ENCODE measurements around the gene EIF3CL. TPM values are rescaled to one million over a fixed set of nuclear protein-coding genes. Genes with fewer than 3 reads are reported as not detected.
"Not testable (repeated sequence)": the region's sequence is repeated elsewhere in the genome, so short reads cannot be mapped to it uniquely, and the experiment has no call there.

The EIF3CL gene, protein sequence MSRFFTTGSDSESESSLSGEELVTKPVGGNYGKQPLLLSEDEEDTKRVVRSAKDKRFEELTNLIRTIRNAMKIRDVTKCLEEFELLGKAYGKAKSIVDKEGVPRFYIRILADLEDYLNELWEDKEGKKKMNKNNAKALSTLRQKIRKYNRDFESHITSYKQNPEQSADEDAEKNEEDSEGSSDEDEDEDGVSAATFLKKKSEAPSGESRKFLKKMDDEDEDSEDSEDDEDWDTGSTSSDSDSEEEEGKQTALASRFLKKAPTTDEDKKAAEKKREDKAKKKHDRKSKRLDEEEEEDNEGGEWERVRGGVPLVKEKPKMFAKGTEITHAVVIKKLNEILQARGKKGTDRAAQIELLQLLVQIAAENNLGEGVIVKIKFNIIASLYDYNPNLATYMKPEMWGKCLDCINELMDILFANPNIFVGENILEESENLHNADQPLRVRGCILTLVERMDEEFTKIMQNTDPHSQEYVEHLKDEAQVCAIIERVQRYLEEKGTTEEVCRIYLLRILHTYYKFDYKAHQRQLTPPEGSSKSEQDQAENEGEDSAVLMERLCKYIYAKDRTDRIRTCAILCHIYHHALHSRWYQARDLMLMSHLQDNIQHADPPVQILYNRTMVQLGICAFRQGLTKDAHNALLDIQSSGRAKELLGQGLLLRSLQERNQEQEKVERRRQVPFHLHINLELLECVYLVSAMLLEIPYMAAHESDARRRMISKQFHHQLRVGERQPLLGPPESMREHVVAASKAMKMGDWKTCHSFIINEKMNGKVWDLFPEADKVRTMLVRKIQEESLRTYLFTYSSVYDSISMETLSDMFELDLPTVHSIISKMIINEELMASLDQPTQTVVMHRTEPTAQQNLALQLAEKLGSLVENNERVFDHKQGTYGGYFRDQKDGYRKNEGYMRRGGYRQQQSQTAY
- total RNA-seq (10 to 100 TPM in 4 of 5 donors, 1 to 10 TPM in 1; 9.2 to 63.5 (median 42.2) TPM), total RNA-seq (0.20 to 2.3 (median 0.51) reads per million in 29 experiments)
- 78.7 TPM for total RNA-seq (2013)

DNA sequence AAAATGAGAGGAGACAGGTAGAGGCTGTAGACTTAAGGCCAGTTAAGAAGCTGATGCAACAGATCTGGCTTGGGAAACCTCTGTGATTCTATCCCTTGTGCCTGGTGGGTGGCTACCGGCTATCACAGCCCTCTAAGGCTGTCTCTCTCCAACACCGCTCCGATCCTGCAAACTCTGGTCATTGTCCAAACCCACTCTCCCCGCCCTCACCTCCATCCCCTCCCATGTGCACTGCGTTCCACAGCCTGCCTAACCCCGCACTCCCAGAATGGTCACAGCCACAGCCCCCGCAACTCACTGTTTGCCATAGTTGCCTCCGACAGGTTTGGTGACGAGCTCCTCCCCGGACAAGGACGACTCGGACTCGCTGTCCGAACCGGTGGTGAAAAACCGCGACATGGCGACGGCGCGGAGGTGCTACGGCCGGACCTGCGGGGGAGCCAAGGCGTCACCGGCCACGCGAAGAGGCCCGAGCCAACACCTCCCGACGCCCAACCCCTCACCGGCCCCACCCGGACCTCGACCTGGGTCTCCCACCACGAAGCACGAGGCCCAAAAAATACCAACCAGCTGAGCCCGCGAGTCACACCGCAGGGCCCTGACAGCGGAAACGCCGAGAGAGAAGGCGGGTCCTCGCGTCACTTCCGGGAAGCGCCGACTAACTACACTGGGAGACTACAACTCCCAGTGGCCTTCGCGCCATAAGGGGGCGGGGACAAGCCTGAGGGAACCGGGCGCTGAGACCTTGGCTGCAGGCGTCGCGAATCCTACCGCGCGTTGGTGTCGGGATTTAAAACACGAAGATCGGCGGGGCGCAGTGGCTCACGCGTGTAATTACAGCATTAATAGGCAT is at the start of gene EIF3CL:
EIF3CL (minus strand) TSS at position 622 of the 853 bp plus-strand sequence; CDS start at position 399, 223 bp downstream.
- H3K36me3 Mint-ChIP-seq; H3K9me3 Mint-ChIP-seq; H3K36me3 ChIP-seq (ENCODE audit: control insufficient read depth in 2 of 2, extremely low read depth in 1 of 2, insufficient read depth in 1 of 2, low read length in 1 of 2); H3K9me3 ChIP-seq; H3K27me3 ChIP-seq (replicated peaks in 1 of 2; ENCODE audit: control insufficient read depth in 2 of 2, extremely low read depth in 1 of 2, insufficient read depth in 2 of 2, low read length in 1 of 2); DNase-seq; H3K27ac Mint-ChIP-seq; H3K27ac ChIP-seq (ENCODE audit: low read length); H3K4me1 Mint-ChIP-seq; H3K4me1 ChIP-seq (ENCODE audit: control insufficient read depth in 1 of 2, extremely low read depth in 1 of 2, insufficient read depth in 2 of 2, low read length in 2 of 2); CTCF ChIA-PET; H3K27me3 Mint-ChIP-seq; POLR2A ChIA-PET: not testable (repeated sequence)
- peak within 1 kb of the TSS in 2 of 3 donors; percentile 57 to 70 for H3K4me3 Mint-ChIP-seq
- H3K4me3 ChIP-seq (ENCODE audit: control insufficient read depth in 1 of 2, extremely low read depth in 1 of 2, low read length in 1 of 2), result peak within 1 kb of the TSS in 1 of 2 donors; percentile 15
- ATAC-seq (replicated peaks in 1 of 4), result peak; percentile 100
- WGBS (ENCODE audit: insufficient coverage), result no CpG with 5 or more reads among the region's 66 CpGs

GRCh38 chr16:28447081-28447480 is 43.4 kb upstream of the EIF3CL start:
- H3K4me1 ChIP-seq (ENCODE audit: control insufficient read depth in 1 of 2, extremely low read depth in 1 of 2, insufficient read depth in 2 of 2, low read length in 2 of 2); CTCF ChIA-PET; H3K4me3 ChIP-seq (ENCODE audit: control insufficient read depth in 1 of 2, extremely low read depth in 1 of 2, low read length in 1 of 2); H3K36me3 Mint-ChIP-seq; H3K9me3 Mint-ChIP-seq; H3K36me3 ChIP-seq (ENCODE audit: control insufficient read depth in 2 of 2, extremely low read depth in 1 of 2, insufficient read depth in 1 of 2, low read length in 1 of 2); H3K4me1 Mint-ChIP-seq; ATAC-seq (replicated peaks in 1 of 4); H3K27me3 Mint-ChIP-seq; H3K27me3 ChIP-seq (replicated peaks in 1 of 2; ENCODE audit: control insufficient read depth in 2 of 2, extremely low read depth in 1 of 2, insufficient read depth in 2 of 2, low read length in 1 of 2); DNase-seq; H3K27ac ChIP-seq (ENCODE audit: low read length); H3K27ac Mint-ChIP-seq; H3K9me3 ChIP-seq; POLR2A ChIA-PET; H3K4me3 Mint-ChIP-seq: not testable (repeated sequence)
- WGBS (ENCODE audit: insufficient coverage), result no CpG with 5 or more reads among the region's 6 CpGs

DNA sequence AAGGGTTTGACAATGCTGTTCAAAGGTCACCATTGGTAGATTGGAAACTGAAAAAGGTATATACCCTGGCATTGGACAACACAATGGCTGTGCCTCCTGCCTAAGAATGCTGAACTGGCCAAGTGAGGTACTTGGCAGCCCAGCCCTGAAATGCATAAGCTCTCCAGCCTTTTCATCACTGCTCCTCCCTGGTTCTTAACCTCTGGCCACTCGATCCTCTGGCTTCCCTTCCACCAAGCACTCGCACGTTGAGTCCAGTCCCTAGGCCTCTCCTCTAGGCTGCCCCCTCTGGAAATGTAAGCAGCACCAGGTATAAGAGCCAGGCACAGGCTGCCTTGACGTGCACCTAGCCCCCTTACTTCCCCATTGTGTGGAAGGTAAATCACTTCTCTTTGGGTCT is 42.7 kb upstream of the EIF3CL start:
- H3K36me3 ChIP-seq (ENCODE audit: control insufficient read depth in 2 of 2, extremely low read depth in 1 of 2, insufficient read depth in 1 of 2, low read length in 1 of 2); H3K4me1 Mint-ChIP-seq; H3K9me3 ChIP-seq; POLR2A ChIA-PET; CTCF ChIA-PET; H3K9me3 Mint-ChIP-seq; H3K4me1 ChIP-seq (ENCODE audit: control insufficient read depth in 1 of 2, extremely low read depth in 1 of 2, insufficient read depth in 2 of 2, low read length in 2 of 2); H3K27me3 Mint-ChIP-seq; ATAC-seq (replicated peaks in 1 of 4); H3K27ac Mint-ChIP-seq; H3K36me3 Mint-ChIP-seq; H3K27ac ChIP-seq (ENCODE audit: low read length); H3K27me3 ChIP-seq (replicated peaks in 1 of 2; ENCODE audit: control insufficient read depth in 2 of 2, extremely low read depth in 1 of 2, insufficient read depth in 2 of 2, low read length in 1 of 2); DNase-seq; H3K4me3 ChIP-seq (ENCODE audit: control insufficient read depth in 1 of 2, extremely low read depth in 1 of 2, low read length in 1 of 2); H3K4me3 Mint-ChIP-seq: not testable (repeated sequence)
- no CpG with 5 or more reads among the region's 4 CpGs for WGBS (ENCODE audit: insufficient coverage)

- H3K4me3 Mint-ChIP-seq; POLR2A ChIA-PET; H3K27me3 ChIP-seq (replicated peaks in 1 of 2; ENCODE audit: control insufficient read depth in 2 of 2, extremely low read depth in 1 of 2, insufficient read depth in 2 of 2, low read length in 1 of 2); H3K36me3 ChIP-seq (ENCODE audit: control insufficient read depth in 2 of 2, extremely low read depth in 1 of 2, insufficient read depth in 1 of 2, low read length in 1 of 2); H3K4me3 ChIP-seq (ENCODE audit: control insufficient read depth in 1 of 2, extremely low read depth in 1 of 2, low read length in 1 of 2); H3K9me3 ChIP-seq; ATAC-seq (replicated peaks in 1 of 4); CTCF ChIA-PET; H3K27ac Mint-ChIP-seq; DNase-seq; H3K36me3 Mint-ChIP-seq; H3K4me1 ChIP-seq (ENCODE audit: control insufficient read depth in 1 of 2, extremely low read depth in 1 of 2, insufficient read depth in 2 of 2, low read length in 2 of 2); H3K4me1 Mint-ChIP-seq; H3K27me3 Mint-ChIP-seq; H3K9me3 Mint-ChIP-seq; H3K27ac ChIP-seq (ENCODE audit: low read length): not testable (repeated sequence)
- 70% methylated on average over 2 of the region's 6 CpGs for WGBS (ENCODE audit: insufficient coverage)
These were observed 40.3 kb upstream of the EIF3CL start for GRCh38 chr16:28443943-28444342.

DNA sequence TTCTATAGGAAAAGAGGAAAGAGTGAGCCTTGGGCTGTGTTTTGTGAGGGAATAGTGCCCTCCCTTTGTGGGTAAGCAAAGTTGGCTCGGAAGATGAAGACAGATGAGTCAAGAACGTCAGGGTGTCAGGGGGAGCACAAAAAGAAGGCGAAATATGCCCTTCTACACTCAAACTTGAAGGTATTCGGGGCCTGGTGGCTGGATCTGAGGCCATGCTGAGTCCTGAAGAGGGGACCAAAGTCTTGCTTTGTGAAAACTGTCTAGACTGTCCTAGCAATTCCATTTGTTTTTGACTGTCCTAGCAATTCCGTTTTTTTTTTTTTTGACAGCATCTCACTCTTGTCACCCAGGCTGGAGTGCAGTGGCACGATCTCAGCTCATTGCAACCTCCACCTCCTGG is 35.3 kb upstream of the EIF3CL start:
- H3K4me3 Mint-ChIP-seq; H3K36me3 Mint-ChIP-seq; H3K27ac Mint-ChIP-seq; H3K36me3 ChIP-seq (ENCODE audit: control insufficient read depth in 2 of 2, extremely low read depth in 1 of 2, insufficient read depth in 1 of 2, low read length in 1 of 2); H3K9me3 ChIP-seq; H3K4me3 ChIP-seq (ENCODE audit: control insufficient read depth in 1 of 2, extremely low read depth in 1 of 2, low read length in 1 of 2); H3K27me3 ChIP-seq (replicated peaks in 1 of 2; ENCODE audit: control insufficient read depth in 2 of 2, extremely low read depth in 1 of 2, insufficient read depth in 2 of 2, low read length in 1 of 2); POLR2A ChIA-PET; H3K27ac ChIP-seq (ENCODE audit: low read length); H3K4me1 Mint-ChIP-seq; H3K9me3 Mint-ChIP-seq; CTCF ChIA-PET; H3K27me3 Mint-ChIP-seq; ATAC-seq (replicated peaks in 1 of 4); H3K4me1 ChIP-seq (ENCODE audit: control insufficient read depth in 1 of 2, extremely low read depth in 1 of 2, insufficient read depth in 2 of 2, low read length in 2 of 2); DNase-seq: not testable (repeated sequence)
- WGBS (ENCODE audit: insufficient coverage), result no CpG with 5 or more reads among the region's 6 CpGs

GRCh38 chr16:28435340-28435739 is 31.7 kb upstream of the EIF3CL start:
- H3K36me3 Mint-ChIP-seq; H3K4me1 ChIP-seq (ENCODE audit: control insufficient read depth in 1 of 2, extremely low read depth in 1 of 2, insufficient read depth in 2 of 2, low read length in 2 of 2); H3K4me3 Mint-ChIP-seq; H3K9me3 Mint-ChIP-seq; ATAC-seq (replicated peaks in 1 of 4); CTCF ChIA-PET; H3K27me3 Mint-ChIP-seq; H3K36me3 ChIP-seq (ENCODE audit: control insufficient read depth in 2 of 2, extremely low read depth in 1 of 2, insufficient read depth in 1 of 2, low read length in 1 of 2); H3K27ac Mint-ChIP-seq; H3K27ac ChIP-seq (ENCODE audit: low read length); H3K27me3 ChIP-seq (replicated peaks in 1 of 2; ENCODE audit: control insufficient read depth in 2 of 2, extremely low read depth in 1 of 2, insufficient read depth in 2 of 2, low read length in 1 of 2); H3K4me1 Mint-ChIP-seq; H3K4me3 ChIP-seq (ENCODE audit: control insufficient read depth in 1 of 2, extremely low read depth in 1 of 2, low read length in 1 of 2); H3K9me3 ChIP-seq; POLR2A ChIA-PET: not testable (repeated sequence)
- DNase-seq, result peak in 1 of 35 experiments; percentile 4
- WGBS (ENCODE audit: insufficient coverage), result no CpG with 5 or more reads among the region's 29 CpGs

Data from T-cell (primary cell).